ENCODE measurements around the gene OR52B4.
"Not testable (repeated sequence)": the region's sequence is repeated elsewhere in the genome, so short reads cannot be mapped to it uniquely, and the experiment has no call there.

OR52B4 gene
- 0 reads per million in 4 experiments for total RNA-seq

- DNase-seq = no peak
Measured at GRCh38 chr11:4368286-4368685, at the start of gene OR52B4. OR52B4 (minus strand) TSS chr11:4368386; CDS start chr11:4368295, 91 bp downstream.

DNA sequence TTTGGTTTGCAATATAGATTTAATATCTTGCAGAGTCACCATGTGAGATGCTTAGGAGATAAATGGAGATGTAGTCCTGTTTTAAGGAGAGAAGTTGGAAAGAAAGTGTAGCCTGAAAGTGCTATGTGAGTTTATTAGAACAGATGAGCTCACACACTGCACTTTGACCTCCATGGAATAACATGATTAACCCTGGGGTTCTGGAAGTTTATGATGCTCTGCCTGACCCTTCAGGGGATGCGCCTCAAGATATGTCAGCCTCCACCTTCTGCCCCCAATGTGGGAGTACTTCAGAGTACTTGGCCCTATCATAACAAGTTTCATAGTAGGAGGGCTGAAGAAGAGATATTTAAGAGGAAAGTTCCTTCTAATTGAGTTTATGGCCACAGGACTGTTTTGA is 48.6 kb upstream of the OR52B4 start:
- DNase-seq = no peak

DNA sequence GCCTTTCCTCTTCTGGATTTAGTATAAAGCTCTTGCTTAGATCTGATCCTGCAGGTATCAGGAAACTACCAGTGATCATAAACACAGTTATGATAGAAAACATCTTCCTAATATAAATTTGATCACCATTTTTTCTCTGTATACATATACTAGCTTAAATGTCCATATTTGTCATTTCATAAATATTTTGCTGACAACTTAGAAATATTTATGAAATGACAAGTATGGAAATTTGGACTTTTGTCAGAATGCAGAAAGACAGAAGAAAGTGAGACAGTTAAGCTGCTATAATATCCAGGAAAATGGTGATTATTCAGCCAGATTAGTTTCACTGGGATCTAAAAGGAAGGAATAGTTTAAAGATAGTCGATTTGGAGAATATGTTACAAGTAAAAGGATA is 48.1 kb upstream of the OR52B4 start:
- no peak for DNase-seq

DNA sequence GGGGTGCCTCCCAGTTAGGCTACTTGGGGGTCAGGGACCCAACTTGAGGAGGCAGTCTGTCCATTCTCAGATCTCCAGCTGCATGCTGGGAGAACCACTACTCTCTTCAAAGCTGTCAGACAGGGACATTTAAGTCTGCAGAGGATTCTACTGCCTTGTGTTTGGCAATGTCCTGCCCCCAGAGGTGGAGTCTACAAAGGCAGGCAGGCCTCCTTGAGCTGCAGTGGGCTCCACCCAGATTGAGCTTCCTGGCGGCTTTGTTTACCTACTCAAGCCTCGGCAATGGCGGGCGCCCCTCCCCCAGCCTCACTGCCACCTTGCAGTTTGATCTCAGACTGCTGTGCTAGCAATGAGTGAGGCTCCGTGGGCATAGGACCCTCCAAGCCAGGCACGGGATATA is 38.0 kb upstream of the OR52B4 start:
- not testable (repeated sequence) for DNase-seq

GRCh38 chr11:4393858-4394223 is 25.7 kb upstream of the OR52B4 start:
- DNase-seq = no peak

- DNase-seq = peak; percentile 75
Measured at GRCh38 chr11:4393209-4393857, 25.1 kb upstream of the OR52B4 start, which contains the start of gene TRIM21. TRIM21 (minus strand) TSS chr11:4393702; CDS start chr11:4390409, 3,293 bp downstream.

DNA sequence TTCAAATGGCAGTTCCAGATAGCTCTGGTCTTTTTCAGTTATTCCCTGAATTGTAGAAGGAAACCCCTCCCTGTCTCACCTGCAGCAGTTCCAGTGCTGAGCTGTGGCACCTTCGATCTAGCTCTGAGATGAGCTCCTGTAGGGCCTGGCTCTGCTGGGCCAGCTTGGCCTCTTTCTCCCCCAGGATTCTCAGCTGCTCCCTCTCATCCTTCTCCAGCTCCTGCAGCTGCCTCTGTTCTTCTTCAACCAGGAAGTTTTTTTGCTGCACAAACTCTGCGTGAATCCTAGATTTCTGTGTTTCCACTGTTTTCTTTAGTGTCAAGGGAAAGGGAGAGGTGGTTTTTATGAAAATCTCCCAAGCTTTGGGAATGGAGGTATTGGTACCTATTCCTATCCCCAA is 20.0 kb upstream of the OR52B4 start:
- DNase-seq = no peak

DNA sequence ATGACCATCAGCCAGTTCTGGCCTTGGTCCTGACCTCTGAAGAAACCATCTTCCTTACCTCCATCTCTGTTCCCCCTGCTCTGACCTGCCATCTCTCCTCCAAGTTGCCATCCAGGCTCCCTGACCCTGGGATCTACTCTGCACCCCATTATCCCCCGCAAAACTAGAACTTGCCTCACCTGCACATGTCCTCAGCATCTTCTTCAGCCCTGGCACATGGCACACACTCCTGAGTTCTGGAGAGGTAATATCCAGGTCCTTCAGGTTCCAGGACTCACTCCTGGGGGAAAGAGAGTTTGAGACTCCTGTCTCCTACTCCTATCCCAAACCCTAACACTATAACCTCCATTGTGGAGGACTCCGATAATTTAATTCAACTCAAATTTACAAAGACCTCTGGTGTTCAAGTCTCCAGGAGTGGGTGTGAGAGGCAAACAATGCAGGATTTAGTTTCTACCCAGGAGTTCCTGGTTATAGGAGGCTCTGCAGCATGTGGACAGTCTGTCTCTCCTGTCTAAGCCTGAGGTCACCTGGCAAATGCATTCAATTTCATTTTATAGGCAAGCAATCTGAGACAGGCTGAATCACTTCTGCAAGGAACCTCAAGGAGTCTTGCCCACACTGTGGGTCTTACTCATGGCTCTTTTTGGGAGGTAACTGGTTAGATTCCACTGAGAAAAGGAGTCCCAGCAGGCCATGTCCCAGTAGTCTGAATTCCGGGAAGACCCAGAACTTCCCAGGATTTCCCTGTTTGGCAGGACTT is 18.0 kb upstream of the OR52B4 start:
- DNase-seq = no peak

DNA sequence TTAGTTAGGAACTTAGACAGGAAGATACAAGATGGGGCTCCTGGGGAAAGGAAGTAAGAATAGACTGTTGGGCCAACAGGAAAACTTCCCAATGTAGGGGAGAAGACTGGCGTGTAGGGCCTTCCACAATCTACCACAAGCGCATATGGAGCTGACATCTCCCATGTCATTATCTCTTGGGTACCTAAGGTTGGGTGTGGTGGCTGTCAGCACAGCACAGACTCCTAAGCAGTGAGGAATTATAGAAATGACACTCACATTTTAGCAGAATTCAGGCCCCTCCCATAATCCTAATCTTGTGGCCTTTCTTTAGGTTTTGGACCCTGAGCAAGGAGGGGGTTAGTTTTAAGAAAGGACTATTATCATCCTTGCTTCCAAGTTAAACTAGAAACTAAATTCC is 13.7 kb upstream of the OR52B4 start:
- no peak for DNase-seq

DNA sequence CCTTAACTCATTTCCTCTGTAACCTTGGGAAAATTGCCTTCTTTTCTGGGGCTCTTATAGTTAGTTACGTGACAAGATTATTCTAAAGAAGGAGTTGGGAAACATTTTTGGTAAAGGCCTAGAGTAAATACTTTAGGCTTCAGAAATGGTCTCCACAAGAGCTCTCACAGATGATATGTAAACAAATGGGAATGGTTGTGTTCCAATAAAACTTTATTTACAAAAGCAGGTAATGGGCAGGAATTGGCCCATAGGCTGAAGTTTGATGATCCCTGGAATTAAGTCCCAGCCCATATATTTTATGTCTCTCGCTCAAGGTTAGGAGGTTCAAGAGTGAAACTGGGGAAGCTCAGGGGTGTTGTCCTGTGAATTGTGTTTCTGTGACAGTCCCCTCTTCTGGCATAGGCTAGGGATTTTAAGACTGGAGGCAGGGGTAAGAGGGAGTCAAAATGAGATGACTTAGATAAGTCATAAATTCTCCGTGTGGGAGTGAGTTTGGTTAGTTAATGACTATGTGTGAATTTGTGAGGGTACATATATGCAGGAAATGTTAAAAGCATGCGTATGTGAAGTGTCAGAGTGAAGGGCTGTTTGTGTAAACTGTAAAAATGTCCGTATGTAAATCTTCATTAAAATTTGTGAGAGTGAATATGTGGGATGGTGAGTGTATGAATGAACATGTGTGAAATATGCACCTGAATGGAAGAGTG is 7.4 kb upstream of the OR52B4 start:
- DNase-seq = no peak

GRCh38 chr11:4370166-4370565 is 2.0 kb upstream of the OR52B4 start:
- DNase-seq = no peak

DNA sequence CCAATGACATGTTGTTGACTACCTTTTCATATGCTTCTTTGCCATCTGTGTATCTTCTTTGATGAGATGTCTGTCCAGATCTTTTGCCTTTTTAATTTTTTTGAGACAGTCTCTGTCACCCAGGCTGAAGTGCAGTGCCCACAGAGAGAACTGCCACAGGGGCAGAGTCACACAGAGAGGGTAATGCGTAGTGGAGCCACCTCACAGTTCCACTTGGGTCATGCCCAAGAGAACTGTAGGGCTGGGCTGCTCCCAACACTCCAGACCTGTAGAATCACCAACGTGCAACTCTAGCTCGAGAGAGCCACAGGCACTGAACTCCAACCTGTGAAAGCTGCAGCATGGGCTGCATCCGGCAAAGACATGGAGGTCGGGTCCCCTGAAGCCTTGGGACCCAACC is 20.0 kb downstream of the OR52B4 start:
- not testable (repeated sequence) for DNase-seq

DNA sequence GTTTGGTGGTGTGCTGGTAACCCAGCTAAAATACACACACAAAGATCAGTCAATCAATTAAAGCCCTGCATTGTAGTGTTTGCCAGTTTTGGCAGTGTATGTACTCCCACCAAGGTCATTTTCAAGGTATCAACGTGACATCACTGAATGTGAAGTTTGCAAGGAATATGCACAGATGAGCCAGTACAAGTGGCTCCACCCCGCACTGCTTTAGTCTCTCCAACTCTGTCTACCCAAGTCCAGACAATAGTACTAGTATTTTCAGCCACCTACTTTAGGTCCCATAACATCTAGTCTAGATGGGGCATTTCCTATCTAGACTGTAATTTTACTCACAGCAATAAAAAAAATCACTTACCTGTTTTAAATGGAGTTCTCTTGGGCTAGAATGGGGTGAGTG is 22.8 kb downstream of the OR52B4 start:
- DNase-seq = not testable (repeated sequence)

GRCh38 chr11:4334356-4334755 is 33.8 kb downstream of the OR52B4 start:
- DNase-seq = not testable (repeated sequence)

All from effector CD8-positive, alpha-beta T cell (primary cell).